ENCODE results near the gene ETS1.

DNA sequence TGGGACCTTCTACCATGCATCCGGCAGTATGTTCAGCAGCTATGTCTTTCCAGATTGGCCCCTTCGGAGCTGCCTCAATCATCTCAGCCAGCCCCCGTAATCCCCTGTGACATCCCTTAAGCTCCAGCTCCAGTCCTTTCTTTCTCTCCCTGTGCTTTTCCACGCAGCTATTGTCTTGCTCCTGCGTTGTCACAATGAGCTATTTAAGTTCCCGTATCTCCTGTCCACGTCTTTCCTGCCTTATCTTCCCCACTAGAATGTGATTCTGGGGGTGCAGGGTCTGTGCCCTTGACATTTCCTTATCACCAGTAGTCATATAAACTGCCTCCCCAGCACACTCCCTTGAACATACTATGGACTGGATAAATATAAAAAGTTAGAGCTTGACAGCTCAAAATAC is 5.1 kb upstream of the ETS1 start:
- TF ChIP-seq, protein P1, sequence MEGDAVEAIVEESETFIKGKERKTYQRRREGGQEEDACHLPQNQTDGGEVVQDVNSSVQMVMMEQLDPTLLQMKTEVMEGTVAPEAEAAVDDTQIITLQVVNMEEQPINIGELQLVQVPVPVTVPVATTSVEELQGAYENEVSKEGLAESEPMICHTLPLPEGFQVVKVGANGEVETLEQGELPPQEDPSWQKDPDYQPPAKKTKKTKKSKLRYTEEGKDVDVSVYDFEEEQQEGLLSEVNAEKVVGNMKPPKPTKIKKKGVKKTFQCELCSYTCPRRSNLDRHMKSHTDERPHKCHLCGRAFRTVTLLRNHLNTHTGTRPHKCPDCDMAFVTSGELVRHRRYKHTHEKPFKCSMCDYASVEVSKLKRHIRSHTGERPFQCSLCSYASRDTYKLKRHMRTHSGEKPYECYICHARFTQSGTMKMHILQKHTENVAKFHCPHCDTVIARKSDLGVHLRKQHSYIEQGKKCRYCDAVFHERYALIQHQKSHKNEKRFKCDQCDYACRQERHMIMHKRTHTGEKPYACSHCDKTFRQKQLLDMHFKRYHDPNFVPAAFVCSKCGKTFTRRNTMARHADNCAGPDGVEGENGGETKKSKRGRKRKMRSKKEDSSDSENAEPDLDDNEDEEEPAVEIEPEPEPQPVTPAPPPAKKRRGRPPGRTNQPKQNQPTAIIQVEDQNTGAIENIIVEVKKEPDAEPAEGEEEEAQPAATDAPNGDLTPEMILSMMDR (IDR thresholded peaks at IDR 0.05) = no peak
- TF ChIP-seq POLR2A (IDR thresholded peaks at IDR 0.05) = no peak

Data from Peyer's patch (tissue), 4 donors.